ENCODE measurements around the gene C1orf21.

Gene C1orf21

DNA sequence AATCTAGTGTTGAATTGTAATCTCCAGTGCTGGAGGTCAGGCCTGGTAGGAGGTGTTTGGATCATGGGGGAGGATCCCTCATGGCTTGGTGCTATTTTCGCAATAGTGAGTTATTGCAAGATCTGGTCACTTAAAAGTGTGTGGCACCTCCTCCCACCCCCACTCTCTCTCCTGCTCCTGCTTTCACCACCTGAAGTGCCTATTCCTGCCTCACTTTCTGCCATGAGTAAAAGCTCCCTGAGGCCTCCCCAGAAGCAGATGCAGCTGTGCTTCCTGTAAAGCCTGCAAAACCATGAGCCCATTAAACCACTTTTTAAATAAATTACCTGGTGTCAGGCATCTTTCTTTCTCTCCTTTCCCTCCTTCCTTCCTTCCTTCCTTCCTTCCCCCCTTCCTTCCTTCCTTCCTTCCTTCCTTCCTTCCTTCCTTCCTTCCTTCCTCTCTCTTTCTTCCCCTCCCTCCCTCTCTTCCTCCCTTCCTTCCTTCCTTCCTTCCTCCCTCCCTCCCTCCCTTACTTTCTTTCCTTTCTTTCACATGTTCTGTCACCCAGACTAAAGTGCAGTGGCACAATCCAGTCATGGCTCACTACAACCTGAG is 172.4 kb downstream of the C1orf21 start:
- DNase-seq: no peak

DNA sequence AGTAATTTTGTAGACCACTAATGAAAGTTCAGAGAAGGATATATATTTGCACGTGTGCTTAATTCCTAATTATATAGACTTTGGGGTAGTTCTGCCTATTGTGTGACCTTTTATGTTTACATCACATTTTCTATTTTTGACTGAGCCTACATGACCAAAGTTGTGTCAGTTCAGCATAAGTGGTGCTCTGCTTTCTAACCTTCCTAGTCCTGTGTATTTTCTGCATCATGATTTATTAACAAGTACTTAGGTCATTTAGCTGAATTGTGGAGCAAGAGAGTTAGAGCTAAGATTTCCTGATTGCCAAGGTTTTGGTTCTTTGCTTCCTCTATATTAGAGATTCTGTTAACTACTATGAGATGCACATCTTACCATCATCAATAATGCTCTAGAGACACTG is 176.0 kb downstream of the C1orf21 start:
- DNase-seq: no peak

DNA sequence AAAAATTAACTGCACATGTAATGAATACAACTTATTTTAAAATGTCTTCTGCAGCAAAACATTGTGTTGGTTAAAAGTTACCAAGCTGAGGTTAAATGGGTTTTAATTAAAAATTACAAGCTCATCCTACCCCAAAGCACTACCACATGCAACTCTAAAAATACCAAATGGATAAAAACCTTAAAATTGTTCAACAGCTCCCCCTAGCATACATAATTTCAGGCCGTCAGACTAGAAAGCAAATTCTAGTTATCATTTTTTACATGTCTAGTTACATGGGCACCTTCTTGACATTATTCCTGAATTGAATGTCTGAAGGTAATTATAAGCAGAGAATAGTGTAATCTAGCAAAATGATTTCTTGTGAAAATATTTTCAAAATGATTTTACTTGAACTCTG is 176.5 kb downstream of the C1orf21 start:
- DNase-seq: no peak

DNA sequence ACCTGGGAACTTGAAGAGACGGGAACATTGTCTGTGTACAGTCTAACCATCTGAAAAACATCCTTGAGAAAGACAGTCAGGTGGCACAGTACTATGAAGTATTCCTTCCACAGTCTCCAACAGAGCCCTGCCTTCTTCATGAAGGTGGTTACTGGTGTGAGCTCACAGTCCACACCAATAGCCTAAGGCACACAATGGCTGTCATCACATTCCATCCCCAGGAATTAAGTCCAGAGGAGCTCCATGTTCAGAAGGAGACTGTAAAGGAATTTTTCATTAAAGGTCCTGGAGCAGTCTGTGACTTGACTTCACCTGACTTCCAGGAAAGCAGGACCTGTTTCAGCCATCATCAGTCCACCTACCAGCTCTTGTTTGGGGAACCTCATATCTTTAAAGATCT is 180.2 kb downstream of the C1orf21 start:
- no peak for DNase-seq

DNA sequence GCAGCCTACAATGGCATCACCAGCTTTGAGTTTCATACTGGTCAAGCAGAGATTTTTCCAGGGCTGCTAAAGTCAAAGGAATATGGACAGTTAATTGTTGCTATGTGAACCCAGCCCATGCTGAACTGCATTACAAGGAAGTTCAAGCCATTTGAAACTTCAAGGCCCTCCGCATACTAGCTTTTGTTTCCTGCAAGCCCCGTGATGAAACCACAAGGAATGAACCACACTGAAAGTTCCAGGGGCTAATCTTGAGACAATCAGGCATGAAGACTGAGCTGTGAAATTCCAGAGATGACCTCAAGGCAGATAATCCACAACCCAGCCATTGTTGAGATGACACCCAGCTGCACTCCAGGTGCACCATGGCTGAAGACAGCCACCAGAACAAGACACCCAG is 180.8 kb downstream of the C1orf21 start:
- no peak for DNase-seq

DNA sequence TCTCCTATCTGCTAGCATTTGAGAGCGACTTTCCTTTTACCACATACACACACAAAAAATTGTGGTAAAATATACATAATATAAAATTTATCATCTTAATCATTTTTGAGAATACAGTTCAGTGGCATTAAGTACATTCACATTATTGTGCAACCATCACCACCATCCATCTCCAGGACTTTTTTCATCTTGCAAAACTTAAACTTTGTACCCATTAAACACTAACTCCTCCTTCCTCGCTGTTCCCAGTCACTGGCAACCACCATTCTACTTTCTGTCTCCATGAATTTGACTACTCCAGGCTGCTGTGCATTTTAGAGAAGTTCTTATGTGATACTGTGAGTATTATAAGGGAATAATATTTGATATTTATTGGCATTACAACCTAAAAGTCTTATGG is 181.3 kb downstream of the C1orf21 start:
- DNase-seq: no peak

DNA sequence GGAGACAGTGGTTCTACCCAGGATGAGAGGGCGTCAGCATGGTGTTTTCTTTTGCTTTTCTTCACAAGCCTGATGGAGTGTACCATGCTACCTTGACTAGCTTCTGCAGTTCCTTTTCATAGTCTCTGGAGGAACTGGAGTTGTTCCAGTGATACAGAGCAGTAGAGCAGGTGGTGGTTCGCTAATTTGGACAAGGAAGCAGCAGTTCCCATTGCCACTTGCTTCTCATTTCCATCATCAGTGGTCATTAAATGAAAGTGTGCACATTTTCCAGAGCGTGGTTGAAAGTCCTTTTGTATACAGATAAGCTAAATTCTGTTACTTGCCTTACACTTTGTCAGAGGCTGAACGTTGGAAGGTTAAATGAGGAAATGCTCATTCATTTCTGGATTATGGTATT is 182.3 kb downstream of the C1orf21 start:
- DNase-seq: no peak

DNA sequence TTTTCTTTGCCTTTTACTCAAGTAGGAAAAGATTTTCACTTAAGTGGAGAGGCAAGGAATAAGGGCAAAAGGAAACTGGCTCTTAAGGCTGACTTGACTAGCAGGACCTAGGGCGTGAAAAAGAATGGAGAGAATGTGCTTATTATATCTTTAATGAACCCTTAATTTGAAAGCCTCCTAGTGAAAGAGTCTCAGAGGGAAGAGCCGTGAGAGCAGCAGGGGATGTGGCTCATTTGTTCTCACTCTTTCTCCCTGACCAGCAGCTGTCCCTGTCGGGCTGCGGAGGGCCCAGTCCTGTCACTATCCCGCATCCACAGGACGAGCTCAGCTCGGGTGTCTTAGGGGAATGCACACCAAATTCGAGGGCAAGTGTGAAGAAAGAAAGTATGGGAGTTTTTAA is 187.8 kb downstream of the C1orf21 start:
- DNase-seq: no peak

DNA sequence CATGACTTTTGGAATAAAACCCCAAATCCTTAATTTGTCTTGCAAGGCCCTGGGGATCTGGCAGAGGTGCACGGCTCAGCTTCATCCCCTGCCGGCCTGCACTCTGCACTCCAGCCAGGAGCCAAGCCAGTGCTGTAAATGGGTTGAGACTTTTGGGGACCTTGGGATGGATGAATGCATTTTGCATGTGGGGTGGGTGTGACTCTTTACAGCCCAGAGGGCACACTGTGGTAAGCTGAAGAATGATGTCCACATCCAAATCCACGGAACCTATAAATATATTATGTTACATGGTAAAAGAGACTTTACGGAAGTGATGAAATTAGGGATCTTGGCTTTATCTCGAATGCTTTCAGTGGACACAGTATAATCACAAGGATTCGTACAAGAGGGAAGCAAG is 190.0 kb downstream of the C1orf21 start:
- no peak for DNase-seq

DNA sequence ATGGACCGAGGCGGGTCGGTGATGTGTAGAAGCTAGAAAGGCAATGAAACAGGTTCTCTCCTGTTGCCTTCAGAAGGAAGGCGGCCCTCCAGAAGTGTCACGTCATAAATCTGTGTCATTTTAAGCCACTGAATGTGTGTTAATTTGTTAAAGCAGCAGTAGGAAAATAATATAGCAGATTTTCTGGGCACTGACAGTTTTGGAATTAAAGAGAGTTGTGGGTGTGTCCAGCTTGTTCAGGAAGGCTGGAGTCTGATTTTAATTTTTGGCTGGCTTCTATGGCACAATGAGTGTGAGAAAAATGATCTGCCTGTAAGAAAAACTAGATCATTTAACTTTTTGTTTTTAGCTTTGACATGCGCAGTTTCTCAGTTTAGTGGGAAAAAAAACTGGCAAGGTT is 190.5 kb downstream of the C1orf21 start:
- DNase-seq: no peak

DNA sequence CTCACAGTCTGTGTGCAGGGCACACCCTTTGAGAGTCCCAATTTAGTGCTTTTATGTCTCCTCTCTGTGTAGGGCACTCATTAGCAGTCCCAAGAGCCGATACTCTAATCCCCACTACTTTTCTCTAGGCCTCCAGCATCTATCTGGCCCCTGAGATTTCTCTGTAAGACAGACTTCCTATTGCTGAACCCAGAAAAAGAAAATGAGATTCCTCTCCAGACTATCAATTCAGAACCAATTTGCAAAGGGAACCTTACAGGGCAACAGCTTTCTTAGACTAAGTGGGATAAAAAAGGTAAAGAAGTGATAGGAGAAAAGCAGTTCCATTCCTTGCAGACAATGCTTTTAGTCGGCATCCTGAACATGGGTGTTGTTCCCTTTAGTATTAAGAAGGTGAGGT is 195.6 kb downstream of the C1orf21 start:
- no peak for DNase-seq

DNA sequence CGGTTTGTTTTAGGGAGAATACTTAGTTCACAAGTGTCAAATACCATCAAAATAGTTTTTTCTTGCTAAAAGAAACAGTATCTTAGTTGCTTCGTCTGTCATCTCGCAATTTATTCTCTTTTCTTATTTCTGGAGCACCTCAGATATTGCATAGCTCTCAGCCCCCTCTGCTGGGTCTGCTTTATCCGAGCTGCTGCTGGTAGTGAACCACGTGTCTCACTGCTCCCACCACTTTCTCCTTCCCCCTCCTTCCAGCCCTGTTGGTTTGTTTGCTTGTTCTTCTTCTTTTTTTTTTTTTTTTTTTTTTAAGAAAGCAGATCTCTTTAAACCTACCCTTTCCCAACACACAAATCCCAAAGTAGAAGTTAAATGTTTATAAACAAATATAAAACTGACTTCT is 197.0 kb downstream of the C1orf21 start:
- DNase-seq: no peak

DNA sequence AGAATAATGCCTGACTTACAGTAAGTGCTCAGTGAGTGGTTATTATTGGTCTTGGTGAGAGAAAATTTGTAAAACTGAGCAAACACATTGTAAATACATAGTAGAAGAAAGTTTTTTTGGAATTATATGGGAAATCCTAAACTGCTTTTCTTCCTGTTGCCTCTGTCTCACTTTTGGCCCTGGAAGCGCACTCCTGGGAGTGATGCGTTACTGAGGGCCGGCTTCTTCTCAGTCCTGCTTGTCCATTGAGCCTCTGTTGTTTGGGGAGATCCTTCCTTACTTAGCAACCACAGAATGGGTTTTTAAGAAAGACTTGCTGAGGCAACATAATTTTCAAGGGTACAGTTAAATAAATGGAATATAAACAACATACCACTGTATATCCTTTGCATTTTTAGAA is 201.9 kb downstream of the C1orf21 start:
- no peak for DNase-seq

DNA sequence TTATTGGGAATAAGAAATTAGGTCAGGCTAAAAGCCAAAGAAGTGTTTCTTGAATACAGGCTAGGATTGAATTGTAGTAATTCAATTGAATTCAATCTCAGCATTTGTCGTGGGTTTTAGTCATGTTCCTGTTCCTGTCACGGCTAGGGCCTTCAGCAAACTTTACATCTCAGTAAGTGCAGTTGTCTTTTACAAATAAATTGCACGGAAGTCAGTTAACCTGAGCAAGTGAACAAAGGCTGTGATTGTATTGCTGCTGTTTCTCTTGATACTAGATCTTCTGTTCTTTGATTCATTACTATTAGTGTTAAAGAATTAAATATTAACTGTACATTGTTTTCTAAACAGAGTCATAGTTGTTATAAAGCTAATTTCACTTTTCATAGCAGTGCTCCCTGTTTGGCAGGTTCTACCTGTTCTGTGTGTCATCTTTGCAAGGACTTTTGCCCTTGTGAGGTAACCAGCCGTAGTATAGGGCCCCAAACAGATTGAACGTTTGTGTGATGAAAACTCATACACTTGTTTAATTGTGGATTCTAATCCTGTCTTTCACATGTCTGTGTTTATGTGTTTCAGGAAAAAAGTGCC is 203.4 kb downstream of the C1orf21 start:
- DNase-seq: no peak

DNA sequence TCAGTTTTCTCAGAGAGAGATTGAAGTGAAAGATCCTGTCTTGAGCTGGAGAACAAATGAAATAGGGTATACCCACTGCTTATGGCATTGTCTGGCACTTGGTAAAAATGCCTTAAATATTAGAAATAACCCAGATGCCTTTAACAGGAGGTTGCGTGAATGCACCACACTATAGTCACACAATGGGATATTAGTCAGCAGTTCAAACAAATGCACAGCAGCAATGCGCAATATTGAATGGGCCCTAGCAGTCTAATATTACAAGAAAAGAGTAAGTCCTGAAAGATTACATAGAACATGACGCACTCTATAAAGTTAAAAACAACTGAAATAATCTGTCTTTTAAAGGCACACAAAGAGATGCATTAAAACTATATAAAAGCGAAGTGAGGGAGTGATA is 206.8 kb downstream of the C1orf21 start:
- DNase-seq: no peak

DNA sequence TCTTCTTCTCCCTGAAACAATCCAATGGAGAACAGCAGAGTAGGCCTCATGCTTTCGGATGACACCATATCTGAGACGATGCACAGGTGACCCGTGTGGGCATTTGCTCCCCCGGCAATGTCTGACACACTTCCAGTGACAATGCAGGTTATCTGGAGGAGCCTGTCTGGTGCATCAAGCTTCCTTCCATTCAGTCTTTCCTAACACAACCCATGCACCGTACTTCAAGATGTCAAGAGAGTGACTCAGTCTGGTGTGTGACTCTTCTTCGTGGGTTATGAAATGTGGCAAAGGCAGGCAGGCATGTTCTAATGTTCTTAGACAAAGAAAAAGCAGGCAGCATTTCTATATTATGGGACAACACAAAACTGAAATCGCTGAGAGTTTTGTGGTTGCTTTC is 208.8 kb downstream of the C1orf21 start:
- no peak for DNase-seq

DNA sequence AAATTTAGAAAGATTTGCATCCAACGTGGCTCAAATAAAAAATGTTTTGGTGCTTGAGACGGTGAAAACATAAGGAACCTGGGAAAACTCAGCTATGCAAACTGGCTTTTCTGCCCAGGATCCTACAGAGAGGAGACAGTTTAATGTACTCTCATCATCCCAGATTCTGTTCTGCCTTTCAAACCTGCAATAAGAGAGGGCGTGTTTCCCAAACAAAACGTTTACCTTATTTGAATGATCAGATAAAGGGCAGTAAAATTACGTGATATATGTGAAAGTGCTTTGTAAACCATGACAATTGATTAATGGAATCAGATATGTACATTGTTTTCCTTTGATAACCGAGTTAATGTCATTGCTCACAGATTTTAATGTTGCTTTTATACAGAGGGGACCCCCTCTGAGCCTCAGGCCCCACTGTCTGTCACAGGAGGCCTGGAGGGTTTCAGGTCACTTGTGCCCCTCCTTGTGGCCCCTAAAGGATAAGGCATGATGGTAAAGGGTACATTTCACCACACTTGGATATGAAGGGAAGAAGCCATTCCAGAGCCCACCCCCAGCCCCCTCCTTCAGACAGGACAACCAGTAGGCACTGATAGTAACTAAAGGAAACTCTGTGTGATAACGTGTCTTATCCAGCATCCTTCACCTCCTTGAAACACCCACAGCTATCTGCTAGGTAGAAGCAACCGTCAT is 210.3 kb downstream of the C1orf21 start:
- DNase-seq: no peak

DNA sequence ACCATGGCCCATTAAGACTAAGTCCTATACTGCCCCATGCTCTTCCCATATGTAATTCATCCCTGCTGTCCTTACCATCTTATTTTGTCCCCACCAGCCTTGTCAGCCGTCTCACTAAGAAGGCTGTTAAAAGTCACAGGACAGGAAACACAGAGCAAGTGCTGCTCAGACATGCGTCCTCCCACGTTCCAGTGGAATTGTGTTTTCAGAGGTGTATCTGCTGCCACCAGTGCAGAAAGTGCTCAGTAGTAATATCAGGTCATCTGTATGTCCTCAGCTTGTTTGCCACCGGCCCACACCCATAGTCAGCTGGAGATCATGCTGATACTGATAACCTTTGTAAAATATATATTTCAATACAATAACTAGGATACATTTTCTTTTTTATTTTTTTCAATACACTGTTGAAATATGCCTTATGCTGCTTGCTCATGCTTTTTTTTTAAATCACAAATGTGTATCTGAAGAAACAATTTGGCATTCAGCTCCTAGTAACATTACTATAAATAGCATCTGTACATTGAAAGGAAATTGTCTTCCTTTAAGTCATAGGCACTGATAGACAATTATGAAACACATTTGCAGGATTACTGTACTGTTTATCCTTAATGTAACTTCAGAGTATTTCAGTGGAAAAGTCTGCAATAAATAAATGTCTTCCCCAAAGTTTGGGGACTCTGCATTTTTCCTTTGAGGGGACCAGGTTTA is 211.0 kb downstream of the C1orf21 start:
- no peak for DNase-seq

DNA sequence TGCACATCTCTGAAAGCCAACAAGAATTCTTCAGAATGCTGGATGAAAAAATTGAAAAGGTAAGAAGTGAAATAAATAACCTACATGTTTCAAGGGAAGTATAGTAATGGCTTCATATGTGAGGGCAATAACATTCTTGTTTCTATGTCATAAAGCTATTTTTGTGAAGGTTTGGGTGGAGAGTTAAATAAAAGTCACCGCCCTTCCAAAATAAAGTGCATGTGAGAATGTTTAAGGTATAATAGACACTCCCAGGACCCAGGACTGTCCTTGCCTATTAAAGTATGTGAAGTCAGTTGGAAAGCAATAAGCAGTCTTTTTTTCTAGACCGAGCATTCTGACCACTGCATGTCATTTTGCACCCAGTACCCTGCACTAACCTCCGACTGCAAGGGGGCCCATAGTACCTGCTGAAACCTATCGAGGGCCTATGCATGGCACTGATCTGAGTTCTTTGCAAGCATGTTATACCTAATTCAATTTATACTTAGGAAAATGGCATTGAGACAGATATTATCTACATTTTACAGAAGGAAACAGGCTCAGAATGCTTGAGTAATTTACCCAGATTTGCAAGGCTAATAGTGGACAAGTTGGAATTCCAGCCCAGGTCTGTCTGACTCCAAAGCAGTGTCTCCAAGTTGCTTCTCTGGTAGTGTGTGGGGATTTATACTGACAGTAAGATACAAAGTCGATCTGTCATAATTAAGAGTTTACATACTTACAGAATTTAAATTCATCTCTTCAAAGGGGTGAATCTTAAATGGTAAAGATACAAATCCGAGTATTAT is 211.8 kb downstream of the C1orf21 start:
- no peak for DNase-seq

DNA sequence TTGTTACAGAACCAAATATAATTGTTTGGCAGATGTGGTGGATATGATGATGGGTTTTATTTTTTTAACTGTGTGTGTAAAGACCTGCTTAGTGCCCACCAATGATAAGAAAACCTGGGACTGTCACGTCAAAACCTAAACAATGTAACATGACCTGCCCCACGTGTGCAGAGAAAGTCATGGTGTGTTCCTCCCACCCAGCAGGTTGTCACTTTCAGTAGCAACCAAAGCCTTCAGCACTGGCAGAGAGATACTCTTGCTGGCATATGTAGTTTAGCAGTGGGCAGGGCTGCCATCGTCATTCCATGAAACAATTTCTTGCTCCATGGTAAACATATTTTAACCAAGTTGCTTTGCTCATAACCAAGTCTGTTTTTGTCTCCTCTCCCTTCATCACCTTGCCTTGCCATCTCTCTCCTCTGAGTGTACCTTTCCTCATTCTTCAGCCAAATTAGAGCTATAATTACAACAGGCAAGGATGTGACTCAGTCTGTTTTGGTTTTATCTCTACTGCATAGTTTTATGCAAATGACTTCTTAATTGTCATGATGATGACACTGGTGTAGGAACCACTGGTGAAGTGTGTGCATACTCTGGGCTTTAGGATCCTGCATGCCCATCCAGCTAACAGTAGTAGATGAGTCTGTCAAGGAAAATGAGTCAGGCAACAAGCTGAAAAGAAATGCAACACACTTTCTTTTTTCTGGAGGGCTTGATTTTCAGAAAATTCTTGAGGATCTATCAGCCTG is 217.5 kb downstream of the C1orf21 start:
- DNase-seq: no peak

DNA sequence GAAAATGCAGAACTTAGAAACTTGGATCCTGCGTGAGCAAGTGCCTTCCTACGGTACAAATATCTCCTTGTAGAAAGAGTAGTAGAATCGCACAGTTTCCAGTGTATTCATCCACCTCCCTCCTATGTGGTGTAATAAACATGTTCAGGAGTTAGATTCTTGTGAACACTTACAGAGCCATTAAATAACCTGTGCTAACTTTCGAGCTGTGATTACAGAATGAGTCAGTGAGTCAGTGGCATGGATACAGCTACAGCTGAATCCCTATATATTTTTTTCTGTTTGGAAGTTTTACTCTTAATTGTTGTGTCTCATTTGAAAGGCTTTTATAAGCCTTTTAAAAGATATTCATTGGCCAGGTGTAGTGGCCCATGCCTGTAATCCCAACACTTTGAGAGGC is 219.1 kb downstream of the C1orf21 start:
- DNase-seq: no peak

DNA sequence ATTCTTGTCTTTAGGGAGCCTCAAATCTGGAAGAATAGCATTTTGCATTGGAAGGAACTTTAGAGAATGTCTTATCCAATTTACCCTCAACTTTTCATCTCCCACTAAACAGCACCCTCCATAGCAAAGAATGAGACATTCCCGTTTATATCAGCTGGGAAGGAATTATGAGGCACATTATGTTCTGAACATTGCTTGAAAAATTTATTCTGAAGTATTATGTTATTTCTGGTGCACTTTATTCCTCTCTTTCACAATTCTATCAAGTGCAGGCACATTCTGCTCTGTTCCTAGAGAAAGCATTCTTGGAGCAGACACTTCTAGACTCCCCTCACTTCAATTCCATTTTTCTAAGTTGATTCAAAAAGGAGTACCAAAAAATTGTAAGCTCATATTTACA is 220.0 kb downstream of the C1orf21 start:
- no peak for DNase-seq

DNA sequence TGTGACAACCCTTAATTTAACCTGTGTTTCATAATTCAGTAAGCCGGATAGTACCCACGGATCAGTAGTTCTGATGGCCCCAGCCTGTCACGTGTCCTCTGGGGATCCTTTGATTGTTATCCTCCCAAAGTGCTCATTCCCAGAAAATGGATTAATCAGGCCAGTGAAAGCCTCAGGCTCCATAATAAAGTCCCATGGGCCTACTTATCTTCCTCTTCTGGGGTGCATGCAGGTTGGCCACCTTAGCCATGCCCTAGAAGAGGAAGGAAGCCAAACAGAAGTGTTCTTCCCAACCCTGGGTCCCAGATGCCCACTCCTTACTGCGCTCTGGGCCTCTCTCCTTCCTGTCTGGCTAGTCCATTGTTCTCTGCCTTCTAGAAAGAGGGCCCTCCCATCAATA is 221.8 kb downstream of the C1orf21 start:
- no peak for DNase-seq

Data from CD4-positive, alpha-beta T cell treated with Interferon gamma for 1 hour (primary cell).